AG09319 (cell line): ENCODE data around the gene GAPVD1.
"Not testable (repeated sequence)": the region's sequence is repeated elsewhere in the genome, so short reads cannot be mapped to it uniquely, and the experiment has no call there.

Experiments used
- DNase-seq: peaks from one replicate; pipeline ENCODE4 v3.0.0-alpha.2; 2010; ENCODE audit warnings: low read depth; ENCODE audit errors: extremely low read depth
- CTCF ChIP-seq: IDR thresholded peaks from 2 replicates; pipeline ENCODE4 v1.5.1; 2011; ENCODE audit warnings: low read depth, mild to moderate bottlenecking, inconsistent platforms, low read length, moderate library complexity

GAPVD1 gene

GRCh38 chr9:125399165-125399564, 137.5 kb downstream of the GAPVD1 start:
- no peak for TF ChIP-seq CTCF
- DNase-seq, result no peak

GRCh38 chr9:125399666-125400065, 138.0 kb downstream of the GAPVD1 start:
- no peak for DNase-seq
- no peak for TF ChIP-seq CTCF

DNA sequence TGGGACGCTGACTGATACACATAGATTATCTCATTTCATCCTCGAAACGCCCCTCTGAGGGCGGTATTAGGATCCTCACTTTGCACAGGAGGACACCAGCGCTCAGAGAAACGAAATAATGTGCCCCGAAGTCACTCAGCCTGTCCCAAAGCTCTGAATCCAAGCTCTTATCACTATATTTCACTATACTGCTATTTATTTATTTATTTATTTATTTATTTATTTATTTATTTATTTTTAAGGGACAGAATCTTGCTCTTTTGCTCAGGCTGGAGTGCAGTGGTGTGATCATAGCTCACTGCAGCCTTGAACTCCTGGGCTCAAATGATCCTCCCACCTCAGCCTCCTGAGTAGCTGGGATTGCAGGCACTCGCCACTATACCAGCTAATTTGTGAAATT, 138.6 kb downstream of the GAPVD1 start:
- DNase-seq, result not testable (repeated sequence)

DNA sequence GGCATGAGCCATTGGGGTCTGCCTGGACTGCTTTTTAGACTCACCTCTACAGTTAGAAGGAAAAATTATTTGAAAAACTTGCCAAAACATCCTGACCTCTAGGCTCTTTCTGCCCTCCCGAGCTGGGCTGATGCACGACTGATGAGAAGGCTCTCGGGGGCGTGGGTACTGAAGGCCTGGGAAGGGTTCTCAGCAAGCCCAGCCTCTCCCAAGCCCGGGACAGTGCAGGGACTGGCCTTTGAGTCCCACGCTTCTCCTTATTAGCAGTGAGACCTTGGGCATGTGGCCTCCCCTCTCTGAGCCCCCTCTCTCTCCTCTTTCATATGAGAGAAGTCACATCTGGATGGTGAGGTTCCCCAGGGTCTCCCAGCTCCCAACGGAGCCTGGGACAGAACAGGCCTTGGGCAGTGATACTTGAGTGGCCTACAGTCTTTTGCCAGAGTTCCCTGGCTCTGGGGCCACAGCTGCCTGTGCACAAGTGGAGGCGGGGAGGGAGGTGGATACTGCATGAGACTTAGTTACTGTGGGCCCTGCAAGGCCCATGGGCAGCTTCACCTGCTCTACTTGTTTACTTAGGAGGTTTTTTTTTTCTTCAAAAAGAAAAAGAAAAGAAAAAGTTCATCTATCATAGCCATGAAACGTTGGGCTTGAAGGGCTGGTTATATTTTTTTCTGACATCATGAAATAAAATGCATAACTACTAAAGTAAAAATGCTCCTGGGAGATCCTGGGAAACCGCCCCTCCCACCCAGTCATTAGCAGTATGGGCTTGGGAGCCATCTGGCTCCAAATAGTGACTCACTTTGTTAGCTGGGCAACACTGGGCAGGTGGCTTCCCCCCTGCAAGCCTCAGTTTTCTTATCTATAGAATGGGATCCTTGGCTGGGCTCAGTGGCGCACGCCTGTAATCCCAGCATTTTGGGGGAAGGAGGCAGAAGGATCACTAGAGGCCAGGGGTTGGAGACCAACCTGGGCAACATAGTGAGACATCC, 139.4 kb downstream of the GAPVD1 start:
- TF ChIP-seq CTCF, result no peak
- no peak for DNase-seq

DNA sequence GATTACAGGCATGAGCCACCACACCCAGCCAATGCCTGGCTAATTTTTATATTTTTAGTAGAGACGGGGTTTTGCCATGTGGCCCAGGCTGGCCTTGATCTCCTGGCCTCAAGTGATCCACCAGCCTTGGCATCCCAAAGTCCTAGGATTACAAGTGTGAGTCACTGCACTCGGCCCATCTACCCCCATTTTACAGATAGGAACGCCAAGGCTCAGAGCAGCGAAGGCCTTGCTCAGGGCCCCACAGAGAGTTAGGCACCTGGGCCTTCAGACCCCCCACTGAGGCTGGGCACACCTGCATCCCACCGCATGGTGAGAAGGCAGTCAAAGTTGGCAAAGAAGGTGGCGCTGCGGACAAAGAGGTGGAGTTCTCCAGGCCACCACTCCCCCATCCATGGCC, 143.1 kb downstream of the GAPVD1 start:
- no peak for TF ChIP-seq CTCF
- DNase-seq, result no peak

GRCh38 chr9:125405938-125406809, 144.5 kb downstream of the GAPVD1 start:
- TF ChIP-seq CTCF, result no peak
- no peak for DNase-seq

- TF ChIP-seq CTCF, result no peak
- no peak for DNase-seq
These were observed 145.1 kb downstream of the GAPVD1 start for GRCh38 chr9:125406810-125407087.
